HG03575 (cell line): ENCODE results near the gene RAET1G.

Experiments
- ATAC-seq: cut with Tn5 transposase; IDR thresholded peaks from one replicate; pipeline ENCODE4 v1.9.1; 2021; ENCODE audit not compliant: unreplicated experiment, insufficient number of reproducible peaks, low FRiP score; ENCODE audit errors: extremely low read depth

Gene RAET1G

GRCh38 chr6:149884617-149885016, 38.3 kb downstream of the RAET1G start:
- no peak for ATAC-seq

- no peak for ATAC-seq
These were observed 38.7 kb downstream of the RAET1G start for GRCh38 chr6:149884215-149884614.

DNA sequence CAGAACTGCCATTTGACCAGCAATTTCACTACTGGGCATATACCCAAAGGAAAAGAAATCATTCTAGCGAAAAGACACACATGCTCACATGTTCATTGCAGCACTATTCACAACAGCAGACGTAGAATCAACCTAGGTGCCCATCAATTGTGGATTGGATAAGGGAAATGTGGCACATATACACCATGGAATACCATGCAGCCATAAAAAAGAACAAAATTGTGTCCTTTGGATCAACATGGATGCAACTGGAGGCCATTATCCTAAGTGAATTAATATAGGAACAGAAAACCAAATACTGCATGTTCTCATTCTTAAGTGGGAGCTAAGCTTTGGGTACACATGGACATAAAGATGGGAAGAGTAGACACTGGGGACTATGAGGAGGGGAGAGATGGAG, 41.1 kb downstream of the RAET1G start:
- no peak for ATAC-seq

DNA sequence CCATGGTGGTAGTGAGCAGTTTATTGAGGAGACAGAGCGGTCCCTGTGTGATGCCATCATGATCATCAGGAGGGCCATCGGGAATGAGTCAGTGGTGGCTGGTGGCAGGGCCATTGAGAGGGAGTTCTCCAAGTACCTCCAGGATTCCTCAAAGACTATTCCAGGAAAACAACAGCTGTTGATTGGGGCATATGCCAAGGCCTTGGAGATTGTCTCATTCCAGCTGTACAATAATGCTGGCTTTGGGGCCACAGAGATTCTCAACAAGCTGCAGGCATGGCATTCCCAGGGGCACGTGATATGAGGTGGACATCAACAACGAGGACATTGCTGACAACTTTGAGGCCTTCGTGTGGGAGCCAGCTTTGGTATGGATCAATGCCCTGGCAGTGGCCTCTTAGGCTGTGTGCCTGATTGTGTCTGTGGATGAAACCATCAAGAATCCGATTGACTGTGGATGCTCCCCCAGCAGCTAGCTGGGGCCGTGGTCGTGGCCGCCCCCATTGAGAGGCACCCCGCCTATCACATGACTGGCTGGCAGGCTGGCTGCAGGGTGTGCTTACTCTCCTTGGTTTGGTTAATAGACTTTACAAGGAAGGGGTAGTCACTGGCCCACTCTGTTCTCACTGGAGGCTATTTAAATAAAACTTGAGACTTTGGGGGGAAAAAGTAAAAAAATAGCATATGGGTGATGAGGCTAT, 41.7 kb downstream of the RAET1G start:
- ATAC-seq: no peak

DNA sequence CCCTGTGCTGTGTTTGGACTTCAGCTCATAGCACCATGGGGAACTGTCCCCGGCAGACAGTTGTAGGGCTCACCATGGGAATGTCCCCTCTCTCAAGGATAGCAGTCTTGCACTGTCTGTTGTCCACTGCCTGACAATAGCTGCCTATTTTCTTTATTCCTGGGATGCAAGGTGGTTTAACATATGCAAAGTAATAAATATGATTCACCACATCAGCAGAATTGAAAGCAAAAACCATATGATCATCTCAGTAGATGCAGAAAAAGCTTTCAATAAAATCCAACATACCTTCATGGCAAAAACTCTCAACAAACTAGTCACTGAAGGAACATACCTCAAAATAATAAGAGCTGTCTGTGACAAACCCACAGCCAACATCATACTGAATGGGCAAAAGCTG, 45.3 kb downstream of the RAET1G start:
- ATAC-seq: no peak

- ATAC-seq: no peak
These were observed 46.5 kb downstream of the RAET1G start for GRCh38 chr6:149876241-149876933.

GRCh38 chr6:149872233-149872632, 50.7 kb downstream of the RAET1G start:
- no peak for ATAC-seq

DNA sequence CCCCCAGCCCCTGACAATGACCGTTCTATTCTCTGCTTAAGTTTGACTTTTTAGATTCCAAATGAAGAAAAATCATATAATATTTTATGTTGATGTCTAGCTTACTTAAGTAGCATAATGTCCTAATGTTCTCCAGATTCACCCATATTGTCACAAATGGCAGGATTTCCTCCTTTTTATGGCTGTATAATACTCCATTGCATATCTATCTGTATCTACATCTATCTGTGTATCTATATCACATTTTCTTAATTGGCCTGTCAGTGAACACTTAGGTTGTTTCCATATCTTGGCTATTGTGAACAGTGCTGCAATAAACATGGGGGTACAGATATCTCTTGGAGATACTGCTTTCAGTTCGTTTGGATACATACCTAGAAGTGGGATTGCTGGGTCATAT, 51.7 kb downstream of the RAET1G start:
- no peak for ATAC-seq

DNA sequence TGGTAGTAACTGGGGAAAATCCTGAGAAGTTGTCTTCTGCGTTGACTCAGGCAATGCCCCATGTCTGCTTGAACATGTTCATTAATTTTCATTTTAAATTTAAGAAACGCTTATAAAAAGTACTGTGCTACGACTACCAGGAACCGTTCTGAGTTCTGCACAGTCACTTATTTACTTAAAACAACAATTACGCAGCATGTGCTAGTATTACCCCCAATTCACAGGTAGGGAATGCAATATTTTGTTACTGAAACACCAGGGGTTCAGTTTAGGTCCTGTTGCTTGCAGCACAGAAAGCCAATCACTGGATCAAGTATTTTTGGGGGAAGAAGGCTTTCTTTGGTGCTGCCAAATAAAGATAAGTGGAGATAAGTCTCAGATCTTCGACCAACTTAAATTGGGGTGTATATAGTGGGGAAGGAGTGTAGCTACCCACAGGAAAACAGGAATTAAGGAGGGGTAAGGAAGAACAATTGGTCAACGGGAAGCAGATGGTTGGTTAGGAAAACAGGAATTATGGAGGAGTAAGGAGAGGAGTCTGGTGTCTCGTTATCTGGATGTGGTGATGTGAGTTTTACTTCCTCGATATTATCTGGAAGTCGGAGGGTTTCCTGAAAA, 53.5 kb downstream of the RAET1G start:
- no peak for ATAC-seq

- no peak for ATAC-seq
These were observed 54.9 kb downstream of the RAET1G start for GRCh38 chr6:149867876-149868640.
